HCT116 (cell line): Measurements from ENCODE around the gene NAV3. TPM values are rescaled to one million over a fixed set of nuclear protein-coding genes. Genes with fewer than 3 reads are reported as not detected.

ENCODE experiments used
- ATAC-seq: fragments of 200-7000 bp; cut with Tn5 transposase; 2 replicates; pipeline ENCODE4 v1.9.1; 2020; ENCODE audit warnings: mild to moderate bottlenecking, moderate library complexity
- BruUV-seq: library from RNA; stranded (reverse); fragments of 400-500 nt; replicated peaks from 2 replicates; lab custom pipeline; 2021; lab: Mats Ljungman, UMichigan
- CTCF ChIA-PET: fragments of 300-600 bp; sonication (Branson Sonifier 250); formaldehyde crosslinking; loops from one replicate; lab custom pipeline; 2021; ENCODE audit warnings: antibody characterized with exemption; lab: Charles Lee
- POLR2A ChIA-PET: fragments of 300-600, 350-600 bp; sonication (Branson Sonifier 250); formaldehyde crosslinking; loops from one replicate; lab custom pipeline; 2021; ENCODE audit warnings: antibody characterized with exemption; lab: Charles Lee
- RAD21 ChIA-PET, 2 experiments: fragments of 300-600 bp; sonication (Branson Sonifier 250); formaldehyde crosslinking; loops; one replicate each; lab custom pipeline; 2023; ENCODE audit warnings: low total read pairs in 2 of 2; ENCODE audit not compliant: uncharacterized antibody in 2 of 2, unreplicated experiment in 2 of 2, low non-redundant PET in 1 of 2; lab: Charles Lee
- DNase-seq: peaks from one replicate; pipeline ENCODE4 v3.0.0-alpha.2; 2010; ENCODE audit warnings: low read depth, low spot score
- H2AFZ ChIP-seq: fragments of 200-600 bp; shearing (Covaris generic), sonication (generic); 2 replicates; pipeline ENCODE4 v1.6.1; 2017; ENCODE audit warnings: low read depth, mixed run types, mixed read lengths, antibody characterized with exemption, low read length; ENCODE audit not compliant: poor library complexity, severe bottlenecking
- H3K27ac ChIP-seq: 2 replicates; pipeline ENCODE4 v1.5.1; 2012; ENCODE audit warnings: low read depth, low read length
- H3K27me3 ChIP-seq: fragments of 200-600 bp; sonication (generic); 2 replicates; pipeline ENCODE4 v1.6.1; 2016; ENCODE audit warnings: mixed run types, low read length, mixed read lengths; ENCODE audit not compliant: insufficient read depth
- H3K36me3 ChIP-seq, 2 experiments: fragments of 200-500 bp in 1 of 2; fragments of 200-600 bp in 1 of 2; sonication (Bioruptor generic) in 1 of 2; sonication (generic) in 1 of 2; 2 replicates each; pipeline versions ENCODE4 v1.5.1 to v1.6.1; 2014 to 2016; ENCODE audit warnings: low read length in 2 of 2, inconsistent platforms in 1 of 2, mixed read lengths in 1 of 2, mixed run types in 1 of 2; ENCODE audit not compliant: insufficient read depth in 2 of 2, control insufficient read depth in 1 of 2
- H3K4me1 ChIP-seq, 2 experiments: fragments of 200-600 bp in 1 of 2; sonication (generic) in 1 of 2; 2 replicates each; pipeline versions ENCODE4 v1.5.1 to v1.6.1; 2012 to 2017; ENCODE audit warnings: low read length in 2 of 2, inconsistent platforms in 1 of 2, mild to moderate bottlenecking in 1 of 2, mixed read lengths in 1 of 2, mixed run types in 1 of 2, moderate library complexity in 1 of 2; ENCODE audit not compliant: insufficient read depth in 2 of 2, control insufficient read depth in 1 of 2
- H3K4me2 ChIP-seq: fragments of 200-600 bp; sonication (generic); 2 replicates; pipeline ENCODE4 v1.6.1; 2017; ENCODE audit warnings: mixed run types, low read length, mixed read lengths
- H3K4me3 ChIP-seq, 2 experiments: fragments of 200-600 bp in 1 of 2; sonication (generic) in 1 of 2; replicated peaks in 1 of 2; 2 replicates each; pipeline ENCODE4 v1.5.1; 2011 to 2016; ENCODE audit warnings: low read length in 2 of 2, control low read depth in 1 of 2, low read depth in 1 of 2, mild to moderate bottlenecking in 1 of 2, mixed read lengths in 1 of 2, mixed run types in 1 of 2
- H3K79me2 ChIP-seq: fragments of 200-600 bp; sonication (generic); 2 replicates; pipeline ENCODE4 v1.6.1; 2017; ENCODE audit warnings: mild to moderate bottlenecking, mixed run types, low read length, moderate library complexity, mixed read lengths; ENCODE audit not compliant: insufficient read depth
- H3K9ac ChIP-seq: fragments of 200-600 bp; sonication (generic); 2 replicates; pipeline ENCODE4 v1.6.1; 2016; ENCODE audit warnings: low read length, mixed read lengths
- H3K9me2 ChIP-seq: fragments of 200-600 bp; sonication (generic), shearing (Covaris generic); 2 replicates; pipeline ENCODE4 v1.6.1; 2017; ENCODE audit warnings: mixed run types, mild to moderate bottlenecking, moderate library complexity; ENCODE audit not compliant: insufficient read depth
- H3K9me3 ChIP-seq, 2 experiments: fragments of 200-500 bp in 1 of 2; fragments of 200-600 bp in 1 of 2; sonication (Bioruptor generic) in 1 of 2; sonication (generic) in 1 of 2; 2 replicates each; pipeline ENCODE4 v1.6.1; 2014 to 2017; ENCODE audit warnings: low read length in 2 of 2, mixed read lengths in 2 of 2, inconsistent platforms in 1 of 2, low read depth in 1 of 2, mild to moderate bottlenecking in 1 of 2, mixed run types in 1 of 2, moderate library complexity in 1 of 2; ENCODE audit not compliant: control insufficient read depth in 1 of 2, insufficient read depth in 1 of 2
- H4K20me1 ChIP-seq: fragments of 200-600 bp; sonication (generic), shearing (Covaris generic); 2 replicates; pipeline ENCODE4 v1.6.1; 2017; ENCODE audit warnings: mixed run types, mild to moderate bottlenecking, moderate library complexity; ENCODE audit not compliant: insufficient read depth
- CTCF ChIP-seq, 3 experiments: fragments of 200-600 bp in 1 of 3; sonication (generic) in 1 of 3; IDR thresholded peaks in 2 of 3; conservative IDR thresholded peaks in 1 of 3; 2 replicates each; pipeline ENCODE4 v1.5.1; 2012 to 2017; ENCODE audit warnings: low read depth in 2 of 3, low read length in 2 of 3, antibody characterized with exemption in 1 of 3, borderline replicate concordance in 1 of 3, control low read depth in 1 of 3, mild to moderate bottlenecking in 1 of 3, mixed read lengths in 1 of 3, mixed run types in 1 of 3, moderate library complexity in 1 of 3; ENCODE audit not compliant: insufficient read depth in 1 of 3
- EZH2phosphoT487 ChIP-seq: fragments of 200-600 bp; IDR thresholded peaks from 2 replicates; pipeline ENCODE4 v1.6.1; 2018; ENCODE audit warnings: antibody characterized with exemption, borderline replicate concordance
- FOSL1 ChIP-seq: IDR thresholded peaks from 2 replicates; pipeline ENCODE4 v1.6.1; 2012; ENCODE audit warnings: low read depth
- POLR2A ChIP-seq: IDR thresholded peaks from 2 replicates; pipeline ENCODE4 v1.7.0; 2011; ENCODE audit warnings: borderline replicate concordance; ENCODE audit not compliant: insufficient read depth, insufficient read length; ENCODE audit errors: extremely low read depth
- RAD21 ChIP-seq: IDR thresholded peaks from 2 replicates; pipeline ENCODE4 v1.6.1; 2012; ENCODE audit warnings: low read depth, mild to moderate bottlenecking
- REST ChIP-seq: IDR thresholded peaks from 2 replicates; pipeline ENCODE4 v1.6.1; 2012; ENCODE audit warnings: low read depth
- YY1 ChIP-seq: IDR thresholded peaks from 2 replicates; pipeline ENCODE4 v1.6.1; 2011; ENCODE audit warnings: low read length, low read depth, moderate library complexity, mild to moderate bottlenecking; ENCODE audit not compliant: insufficient replicate concordance; ENCODE audit errors: extremely low read depth
- intact Hi-C: fragments of 100-400 bp; cut with micrococcal nuclease; formaldehyde crosslinking; loops from 2 replicates; pipeline ENCODE4 v1.10.0; 2022
- total RNA-seq: library from RNA; stranded (reverse); gene quantifications from one replicate; pipeline ENCODE4 v1.2.1, GENCODE V29; 2021; ENCODE audit not compliant: unreplicated experiment

NAV3 gene
- total RNA-seq, 1 experiment from 2014 or later: 7.8 TPM

GRCh38 chr12:77893918-77894317, 63.2 kb downstream of the NAV3 start (continued):
- TF ChIP-seq YY1 (no peak), RAD21 (peak; percentile 28)

- Histone ChIP-seq H4K20me1 (no peaks in the 10 kb centered on the region), H3K36me3 (no peaks in the 10 kb centered on the region), H3K4me3 (no peak overlapping the region), H3K9me2 (no peaks in the 10 kb centered on the region), H3K4me2 (peak overlapping the region; percentile 66; the same call in 1 of the 2 replicates), H2AFZ (peak overlapping the region; percentile 65), H3K9me3 (no peaks in the 10 kb centered on the region), H3K27me3 (no peaks in the 10 kb centered on the region), H3K9ac (no peak overlapping the region), H3K79me2 (no peaks in the 10 kb centered on the region), H3K4me1 (peaks cover 42 to 45% of the 10 kb centered on the region in 2 experiments), H3K27ac (no peak overlapping the region)
- DNase-seq (no peak), ATAC-seq (peak; percentile 50; the same call in 1 of the 2 replicates)
- BruUV-seq: no TSS peak
- intact Hi-C loops: no loop called here
- CTCF ChIA-PET: interaction anchor here (0.6 to 1.5 kb wide), 2 partner anchors 26 to 31 kb away, joined by 3 read pairs; no protein-coding TSS in a partner anchor
- TF ChIP-seq RAD21 (no peak), CTCF (IDR thresholded peaks at IDR 0.05 in 2 of 3, conservative IDR thresholded peaks at IDR 0.05 in 1 of 3; ENCODE audit: borderline replicate concordance in 1 of 3, insufficient read depth in 1 of 3, low read depth in 2 of 3, low read length in 2 of 3) (no peak), EZH2phosphoT487 (no peak), REST (no peak), FOSL1 (no peak), POLR2A (no peak)
- RAD21 ChIA-PET: interaction anchor here (0.9 kb wide), 2 partner anchors 19 to 31 kb away, joined by 3 read pairs; no protein-coding TSS in a partner anchor
- POLR2A ChIA-PET: no interaction called here
Observed at GRCh38 chr12:77894556-77894955, 63.9 kb downstream of the NAV3 start.
